IMR-90 (cell line): Measurements from ENCODE around the gene STRIP2. TPM values are rescaled to one million over a fixed set of nuclear protein-coding genes. Genes with fewer than 3 reads are reported as not detected.

Experiments
- ATAC-seq: fragments of 200-7000 bp; cut with Tn5 transposase; 2 replicates; pipeline ENCODE4 v1.9.1; 2020; ENCODE audit warnings: low read depth, mild to moderate bottlenecking, moderate library complexity
- BruUV-seq: library from RNA; stranded (reverse); fragments of 400-500 nt; replicated peaks from 2 replicates; lab custom pipeline; 2021; lab: Mats Ljungman, UMichigan
- CTCF ChIA-PET: fragments of 300-600 bp; formaldehyde crosslinking; extraction: SDS; loops from one replicate; lab custom pipeline; 2021; ENCODE audit warnings: antibody characterized with exemption; lab: Yijun Ruan, JAX
- POLR2A ChIA-PET: fragments of 300-600 bp; sonication (Branson Sonifier 250); formaldehyde crosslinking; loops from one replicate; lab custom pipeline; 2022; ENCODE audit warnings: antibody characterized with exemption; ENCODE audit not compliant: unreplicated experiment; lab: Charles Lee
- DNase-seq: peaks from one replicate; pipeline ENCODE4 v3.0.0; 2013
- H2AFZ ChIP-seq: replicated peaks from 2 replicates; pipeline ENCODE3; 2013; ENCODE audit warnings: low read length, mild to moderate bottlenecking; ENCODE audit not compliant: poor library complexity
- H2AK5ac ChIP-seq: 2 replicates; pipeline ENCODE4 v1.6.1; 2013; ENCODE audit warnings: low read depth, low read length, inconsistent platforms
- H2AK9ac ChIP-seq: replicated peaks from 2 replicates; pipeline ENCODE3; 2013; ENCODE audit warnings: mild to moderate bottlenecking, low read depth, low read length, moderate library complexity; ENCODE audit not compliant: poor library complexity
- H2BK120ac ChIP-seq: 2 replicates; pipeline ENCODE4 v1.6.1; 2013; ENCODE audit warnings: low read depth, low read length, inconsistent platforms
- H2BK15ac ChIP-seq: 3 replicates; pipeline ENCODE4 v1.6.1; 2013; ENCODE audit warnings: low read depth, low read length, inconsistent platforms
- H2BK20ac ChIP-seq: 2 replicates; pipeline ENCODE4 v1.6.1; 2013; ENCODE audit warnings: low read depth, mild to moderate bottlenecking, inconsistent platforms, low read length, moderate library complexity
- H2BK5ac ChIP-seq: 2 replicates; pipeline ENCODE4 v1.6.1; 2013; ENCODE audit warnings: mild to moderate bottlenecking, low read depth, low read length, inconsistent platforms; ENCODE audit not compliant: poor library complexity, severe bottlenecking
- H3K14ac ChIP-seq: replicated peaks from 2 replicates; pipeline ENCODE4 v1.6.1; 2013; ENCODE audit warnings: low read depth, low read length, inconsistent platforms
- H3K18ac ChIP-seq: 2 replicates; pipeline ENCODE4 v1.6.1; 2013; ENCODE audit warnings: low read depth, low read length, control low read depth
- H3K23ac ChIP-seq: 2 replicates; pipeline ENCODE4 v1.6.1; 2013; ENCODE audit warnings: low read depth, low read length, inconsistent platforms
- H3K27ac ChIP-seq: 2 replicates; pipeline ENCODE4 v1.5.1; 2013; ENCODE audit warnings: mild to moderate bottlenecking, control low read depth, low read length; ENCODE audit not compliant: insufficient read depth
- H3K27me3 ChIP-seq: 2 replicates; pipeline ENCODE4 v1.6.1; 2013; ENCODE audit warnings: low read length; ENCODE audit not compliant: control insufficient read depth, insufficient read depth
- H3K36me3 ChIP-seq: 2 replicates; pipeline ENCODE4 v1.6.1; 2013; ENCODE audit warnings: low read length, mixed read lengths; ENCODE audit not compliant: control insufficient read depth, insufficient read depth
- H3K4ac ChIP-seq: 2 replicates; pipeline ENCODE4 v1.6.1; 2013; ENCODE audit warnings: low read depth, low read length, inconsistent platforms
- H3K4me1 ChIP-seq: 2 replicates; pipeline ENCODE4 v1.6.1; 2013; ENCODE audit warnings: low read length, mixed read lengths; ENCODE audit not compliant: control insufficient read depth, insufficient read depth
- H3K4me2 ChIP-seq: 2 replicates; pipeline ENCODE4 v1.6.1; 2013; ENCODE audit warnings: low read depth, mild to moderate bottlenecking, control low read depth, low read length, moderate library complexity
- H3K4me3 ChIP-seq: 2 replicates; pipeline ENCODE4 v1.5.1; 2013; ENCODE audit warnings: low read depth, mild to moderate bottlenecking, control low read depth, low read length, moderate library complexity; ENCODE audit not compliant: insufficient read depth
- H3K56ac ChIP-seq: 2 replicates; pipeline ENCODE4 v1.6.1; 2013; ENCODE audit warnings: low read length, inconsistent platforms; ENCODE audit not compliant: insufficient read depth; ENCODE audit errors: extremely low read depth
- H3K79me1 ChIP-seq, 2 experiments: 2 replicates each; pipeline ENCODE4 v1.6.1; 2013; ENCODE audit warnings: low read length in 2 of 2, inconsistent platforms in 1 of 2, low read depth in 1 of 2
- H3K9ac ChIP-seq: 2 replicates; pipeline ENCODE4 v1.6.1; 2013; ENCODE audit warnings: low read depth, low read length, control low read depth
- H3K9me1 ChIP-seq: 2 replicates; pipeline ENCODE4 v1.6.1; 2013; ENCODE audit warnings: low read length, inconsistent platforms; ENCODE audit not compliant: insufficient read depth
- H3K9me3 ChIP-seq: 2 replicates; pipeline ENCODE4 v1.6.1; 2013; ENCODE audit warnings: low read length; ENCODE audit not compliant: control insufficient read depth, insufficient read depth
- H4K20me1 ChIP-seq: 2 replicates; pipeline ENCODE4 v1.6.1; 2013; ENCODE audit warnings: low read length, inconsistent platforms; ENCODE audit not compliant: insufficient read depth
- H4K5ac ChIP-seq: 2 replicates; pipeline ENCODE4 v1.6.1; 2013; ENCODE audit warnings: mild to moderate bottlenecking, low read depth, low read length, control low read depth
- H4K8ac ChIP-seq, 2 experiments: 2 replicates each; pipeline ENCODE4 v1.6.1; 2013; ENCODE audit warnings: low read depth in 2 of 2, low read length in 2 of 2, control low read depth in 1 of 2, inconsistent platforms in 1 of 2
- H4K91ac ChIP-seq: 2 replicates; pipeline ENCODE4 v1.6.1; 2013; ENCODE audit warnings: low read depth, low read length, inconsistent platforms; ENCODE audit not compliant: insufficient read depth
- RFX5 ChIP-seq: IDR thresholded peaks from 2 replicates; pipeline ENCODE4 v1.8.0; 2012; ENCODE audit warnings: low read depth, mild to moderate bottlenecking, low read length, moderate library complexity
- SMC3 ChIP-seq: fragments of 150-350 bp; IDR thresholded peaks from 2 replicates; pipeline ENCODE4 v1.6.1; 2016; ENCODE audit warnings: low read depth, mild to moderate bottlenecking, antibody characterized with exemption, low read length, moderate library complexity
- WGBS, 2 experiments: methylation state at CpG; one replicate each; pipeline versions ENCODE4 v1.1.5 to v1.1.7; 2013; ENCODE audit warnings: missing lambda C conversion rate in 2 of 2; ENCODE audit not compliant: insufficient read length in 1 of 2; ENCODE audit errors: extremely low coverage in 2 of 2; 5-methylcytosine and 5-hydroxymethylcytosine counted together
- dilution Hi-C: fragments of 300-500 bp; cut with HindIII; formaldehyde crosslinking; loops from one replicate; pipeline ENCODE4 v1.14.3; 2018; ENCODE audit warnings: low sequenced_read_pairs; ENCODE audit not compliant: unreplicated experiment
- in situ Hi-C: fragments of 300-500 bp; cut with MboI; formaldehyde crosslinking; loops from 3 replicates; pipeline ENCODE4 v1.14.3; 2019; ENCODE audit warnings: low sequenced_read_pairs, inconsistent platforms, mixed read lengths
- intact Hi-C: fragments of 100-400 bp; cut with micrococcal nuclease; formaldehyde crosslinking; loops from 2 replicates; pipeline ENCODE4 v1.10.0; 2022
- polyA plus RNA-seq, 3 experiments: library from polyadenylated mRNA; depleted of rRNA; stranded (reverse); fragments of >200 nt; gene quantifications; 2 replicates each; pipeline ENCODE4 v1.2.3, GENCODE V29; 2012; ENCODE audit warnings: low replicate concordance in 1 of 3
- total RNA-seq: library from RNA; depleted of rRNA; stranded (reverse); fragments of >200 nt; gene quantifications from 2 replicates; pipeline ENCODE4 v1.2.3, GENCODE V29; 2012
- TF ChIP-seq, protein P1 (sequence below): conservative IDR thresholded peaks from 2 replicates; pipeline ENCODE4 v1.5.1; 2012; ENCODE audit warnings: mild to moderate bottlenecking, low read depth, low read length, improper control_type of control experiment

STRIP2 gene
- total and polyA plus RNA-seq, 2 of the 4 experiments (the other 2 are of a cell fraction), result 1.8 to 3.0 TPM

DNA sequence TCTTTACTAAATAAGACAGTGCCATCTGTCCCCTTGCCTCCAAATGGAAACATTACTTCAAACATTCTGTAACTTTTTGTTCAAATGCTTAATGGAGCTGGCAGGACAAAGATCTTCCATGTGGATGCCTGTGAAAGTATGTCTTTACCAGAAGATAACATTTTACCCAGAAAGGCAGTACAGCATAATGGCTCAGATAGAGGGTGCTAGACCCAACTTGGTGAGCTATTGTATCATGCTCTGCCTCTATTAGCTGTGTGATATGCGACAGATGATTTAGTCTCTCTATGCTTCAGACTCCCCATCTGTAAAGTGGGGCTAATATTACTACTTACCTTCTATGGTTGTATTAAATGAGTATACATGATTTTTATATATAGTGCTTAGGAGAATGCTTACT is 59.3 kb downstream of the STRIP2 start:
- peak; percentile 45 for ATAC-seq
- H3K4ac ChIP-seq, result peak overlapping the region; percentile 64; the same call in 1 of the 2 replicates
- H3K4me3 ChIP-seq, result no peak overlapping the region
- H2BK20ac ChIP-seq, result peak overlapping the region; percentile 44; the same call in 1 of the 2 replicates
- TF ChIP-seq SMC3, result no peak
- TF ChIP-seq, protein P1, sequence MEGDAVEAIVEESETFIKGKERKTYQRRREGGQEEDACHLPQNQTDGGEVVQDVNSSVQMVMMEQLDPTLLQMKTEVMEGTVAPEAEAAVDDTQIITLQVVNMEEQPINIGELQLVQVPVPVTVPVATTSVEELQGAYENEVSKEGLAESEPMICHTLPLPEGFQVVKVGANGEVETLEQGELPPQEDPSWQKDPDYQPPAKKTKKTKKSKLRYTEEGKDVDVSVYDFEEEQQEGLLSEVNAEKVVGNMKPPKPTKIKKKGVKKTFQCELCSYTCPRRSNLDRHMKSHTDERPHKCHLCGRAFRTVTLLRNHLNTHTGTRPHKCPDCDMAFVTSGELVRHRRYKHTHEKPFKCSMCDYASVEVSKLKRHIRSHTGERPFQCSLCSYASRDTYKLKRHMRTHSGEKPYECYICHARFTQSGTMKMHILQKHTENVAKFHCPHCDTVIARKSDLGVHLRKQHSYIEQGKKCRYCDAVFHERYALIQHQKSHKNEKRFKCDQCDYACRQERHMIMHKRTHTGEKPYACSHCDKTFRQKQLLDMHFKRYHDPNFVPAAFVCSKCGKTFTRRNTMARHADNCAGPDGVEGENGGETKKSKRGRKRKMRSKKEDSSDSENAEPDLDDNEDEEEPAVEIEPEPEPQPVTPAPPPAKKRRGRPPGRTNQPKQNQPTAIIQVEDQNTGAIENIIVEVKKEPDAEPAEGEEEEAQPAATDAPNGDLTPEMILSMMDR, result peak; percentile 30
- no peak for TF ChIP-seq RFX5
- no peak overlapping the region for H2AK9ac ChIP-seq
- H2AK5ac ChIP-seq, result peak overlapping the region; percentile 2
- WGBS, 2 experiments, result no CpG with 5 or more reads among the region's 1 CpG
- dilution Hi-C loops (no loop called here), in situ Hi-C loops (loop anchor here (25.0 kb wide), 1 partner anchor 519 kb away; no protein-coding TSS in a partner anchor), intact Hi-C loops (loop anchor here (5.0 kb wide), 1 partner anchor 119 kb away; the partner anchor contains the start of gene NRF1)
- no TSS peak for BruUV-seq
- H4K91ac ChIP-seq, result 0 out of 2 replicates have a peak overlapping the region, but pooled peaks have one; percentile 14
- DNase-seq, result peak; percentile 33
- no peak overlapping the region for H3K9ac ChIP-seq
- no peaks in the 10 kb centered on the region for H3K36me3 ChIP-seq
- H3K79me1 ChIP-seq, result no peaks in the 10 kb centered on the region
- no peak overlapping the region for H2BK5ac ChIP-seq
- H3K27me3 ChIP-seq, result peaks cover 4% of the 10 kb centered on the region; the same call in 1 of the 2 replicates
- H3K4me2 ChIP-seq, result no peak overlapping the region
- H4K5ac ChIP-seq, result no peak overlapping the region
- peak overlapping the region; percentile 13; the same call in 2 of the 3 replicates for H2BK15ac ChIP-seq
- H3K4me1 ChIP-seq, result peaks cover 8% of the 10 kb centered on the region; the same call in 1 of the 2 replicates
- peak overlapping the region; percentile 23 for H2BK120ac ChIP-seq
- H3K18ac ChIP-seq, result peak overlapping the region; percentile 11; the same call in 1 of the 2 replicates
- peak overlapping the region in 1 of 2 experiments; percentile 1; a peak in 1 of 4 replicates for H4K8ac ChIP-seq
- H3K9me1 ChIP-seq, result peaks cover 6% of the 10 kb centered on the region; the same call in 1 of the 2 replicates
- H4K20me1 ChIP-seq, result no peaks in the 10 kb centered on the region
- H3K23ac ChIP-seq, result no peak overlapping the region
- no peak overlapping the region; the same call in 1 of the 2 replicates for H3K14ac ChIP-seq
- POLR2A ChIA-PET, result no interaction called here
- CTCF ChIA-PET, result interaction anchor here (1.0 to 1.4 kb wide), 2 partner anchors 13 to 126 kb away, joined by 3 to 4 read pairs; no protein-coding TSS in a partner anchor
- H3K9me3 ChIP-seq, result no peaks in the 10 kb centered on the region
- no peak overlapping the region for H2AFZ ChIP-seq
- no peak overlapping the region for H3K27ac ChIP-seq
- H3K56ac ChIP-seq, result no peak overlapping the region
